ENCODE measurements around the gene ZFP36L1. TPM values are rescaled to one million over a fixed set of nuclear protein-coding genes. Genes with fewer than 3 reads are reported as not detected.

The ZFP36L1 gene
- total RNA-seq, 2 donors from 2014 or later, result 99.4 to 99.6 TPM

DNA sequence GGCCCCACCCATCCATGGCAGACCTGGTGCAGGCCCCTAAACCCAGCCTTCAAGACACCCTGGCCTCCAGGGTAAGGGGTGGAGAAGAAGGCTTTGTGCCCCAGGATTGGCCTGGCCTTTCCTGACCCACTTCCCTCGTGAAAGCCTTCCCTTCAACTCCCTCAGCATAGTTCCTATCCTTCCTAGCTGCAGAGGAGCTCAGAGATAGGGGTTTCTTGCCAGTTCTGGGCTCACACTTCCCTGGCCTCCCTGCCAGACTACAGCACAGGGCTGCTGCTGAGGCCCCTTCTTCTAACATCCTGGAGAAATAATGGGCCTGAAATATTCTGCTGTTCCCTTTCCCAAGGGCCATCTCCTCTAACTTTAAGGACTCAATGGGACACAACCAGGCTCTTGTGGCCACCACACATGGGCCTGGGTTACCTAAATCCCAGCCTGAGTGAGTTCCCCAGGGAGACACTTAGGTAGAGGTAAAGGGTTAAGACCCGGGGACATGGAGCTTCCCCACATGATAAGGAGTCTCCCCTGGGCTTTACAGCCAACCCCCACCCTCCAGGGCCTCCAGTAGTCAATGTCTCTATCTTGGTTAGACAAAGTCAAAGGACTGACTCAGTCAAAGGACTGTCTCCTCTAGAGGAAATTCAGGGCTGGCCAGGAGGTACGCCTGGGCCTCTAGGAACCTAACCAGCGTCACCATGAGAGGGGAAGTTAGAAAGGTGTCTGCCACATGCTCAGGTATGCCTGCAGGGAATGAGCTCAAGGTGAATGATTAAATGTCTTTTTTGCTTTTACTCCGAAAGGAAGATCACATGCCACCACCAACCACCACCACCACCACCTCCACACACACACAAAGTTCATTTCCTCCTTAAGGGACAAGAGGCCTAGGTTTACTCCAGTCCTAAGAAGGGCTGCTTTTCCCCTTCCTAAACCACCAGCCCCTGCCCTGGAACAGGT, 7.1 kb downstream of the ZFP36L1 start:
- Histone ChIP-seq H3K4me1 (ENCODE audit: control insufficient read depth, insufficient read depth, low read length) (peaks cover 14% of the 10 kb centered on the region), H3K4me3 (ENCODE audit: low read length) (no peak overlapping the region), H3K9me3 (ENCODE audit: control insufficient read depth, low read length) (no peaks in the 10 kb centered on the region), H3K27ac (ENCODE audit: low read depth, low read length) (no peak overlapping the region), H3K27me3 (ENCODE audit: control insufficient read depth, insufficient read depth, low read length, poor library complexity, severe bottlenecking) (no peaks in the 10 kb centered on the region), H3K36me3 (ENCODE audit: control insufficient read depth, insufficient read depth, low read length) (peaks cover 33% of the 10 kb centered on the region), H3K9ac (ENCODE audit: extremely low read depth, low read length, poor library complexity, severe bottlenecking) (no peak overlapping the region)
- Mint-ChIP-seq H3K36me3 (ENCODE audit: low read depth) (peaks cover 36% of the 10 kb centered on the region), H3K9me3 (no peaks in the 10 kb centered on the region), H3K4me1 (peaks cover 47% of the 10 kb centered on the region), H3K4me3 (no peak overlapping the region), H3K27me3 (ENCODE audit: insufficient read depth) (no peaks in the 10 kb centered on the region), H3K27ac (peak overlapping the region; percentile 63)
- peak; percentile 53 for DNase-seq
- TF ChIP-seq, protein P1, sequence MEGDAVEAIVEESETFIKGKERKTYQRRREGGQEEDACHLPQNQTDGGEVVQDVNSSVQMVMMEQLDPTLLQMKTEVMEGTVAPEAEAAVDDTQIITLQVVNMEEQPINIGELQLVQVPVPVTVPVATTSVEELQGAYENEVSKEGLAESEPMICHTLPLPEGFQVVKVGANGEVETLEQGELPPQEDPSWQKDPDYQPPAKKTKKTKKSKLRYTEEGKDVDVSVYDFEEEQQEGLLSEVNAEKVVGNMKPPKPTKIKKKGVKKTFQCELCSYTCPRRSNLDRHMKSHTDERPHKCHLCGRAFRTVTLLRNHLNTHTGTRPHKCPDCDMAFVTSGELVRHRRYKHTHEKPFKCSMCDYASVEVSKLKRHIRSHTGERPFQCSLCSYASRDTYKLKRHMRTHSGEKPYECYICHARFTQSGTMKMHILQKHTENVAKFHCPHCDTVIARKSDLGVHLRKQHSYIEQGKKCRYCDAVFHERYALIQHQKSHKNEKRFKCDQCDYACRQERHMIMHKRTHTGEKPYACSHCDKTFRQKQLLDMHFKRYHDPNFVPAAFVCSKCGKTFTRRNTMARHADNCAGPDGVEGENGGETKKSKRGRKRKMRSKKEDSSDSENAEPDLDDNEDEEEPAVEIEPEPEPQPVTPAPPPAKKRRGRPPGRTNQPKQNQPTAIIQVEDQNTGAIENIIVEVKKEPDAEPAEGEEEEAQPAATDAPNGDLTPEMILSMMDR (conservative IDR thresholded peaks at IDR 0.05), result no peak
- 85 to 96% methylated on average over 4 to 5 of the region's 5 CpGs for WGBS, 2 experiments (ENCODE audit: insufficient coverage in 1 of 2, insufficient read length in 1 of 2)

DNA sequence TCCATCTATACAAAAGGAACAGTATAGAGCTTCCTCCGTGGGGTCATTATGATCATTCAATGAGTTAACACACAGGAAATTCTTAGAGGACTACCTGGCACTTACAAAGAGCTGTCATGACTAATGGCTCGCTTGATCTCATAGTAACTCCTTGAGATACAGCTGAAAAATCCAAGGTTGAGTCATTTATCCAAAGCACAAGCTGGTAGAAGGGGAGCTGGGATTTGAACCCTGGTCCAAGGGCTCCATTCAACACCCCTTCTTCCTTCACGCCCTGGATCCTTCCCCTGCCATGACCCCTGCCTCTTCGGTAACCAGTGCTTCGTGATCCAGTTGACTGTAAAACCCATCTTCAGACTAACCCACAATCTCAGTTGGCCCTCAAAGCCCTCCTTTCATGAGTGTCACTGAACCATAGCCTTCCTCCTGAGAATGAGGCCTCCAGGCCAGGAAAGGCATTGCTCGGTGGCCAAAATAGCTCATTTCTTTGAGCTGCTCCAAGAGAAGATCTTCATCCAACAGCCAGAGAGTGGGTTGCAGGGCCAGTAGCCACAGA, 7.8 kb downstream of the ZFP36L1 start:
- Mint-ChIP-seq H3K4me3 (no peak overlapping the region), H3K36me3 (ENCODE audit: low read depth) (peaks cover 29% of the 10 kb centered on the region), H3K4me1 (peaks cover 47% of the 10 kb centered on the region), H3K27me3 (ENCODE audit: insufficient read depth) (no peaks in the 10 kb centered on the region), H3K9me3 (no peaks in the 10 kb centered on the region), H3K27ac (no peak overlapping the region)
- Histone ChIP-seq H3K27me3 (ENCODE audit: control insufficient read depth, insufficient read depth, low read length, poor library complexity, severe bottlenecking) (no peaks in the 10 kb centered on the region), H3K4me3 (ENCODE audit: low read length) (no peak overlapping the region), H3K4me1 (ENCODE audit: control insufficient read depth, insufficient read depth, low read length) (peaks cover 21% of the 10 kb centered on the region), H3K9me3 (ENCODE audit: control insufficient read depth, low read length) (no peaks in the 10 kb centered on the region), H3K27ac (ENCODE audit: low read depth, low read length) (no peak overlapping the region), H3K36me3 (ENCODE audit: control insufficient read depth, insufficient read depth, low read length) (peaks cover 29% of the 10 kb centered on the region), H3K9ac (ENCODE audit: extremely low read depth, low read length, poor library complexity, severe bottlenecking) (no peak overlapping the region)
- TF ChIP-seq, protein P1 (conservative IDR thresholded peaks at IDR 0.05), result no peak
- no peak for DNase-seq
- 95 to 100% methylated on average over 3 to 6 of the region's 6 CpGs for WGBS, 2 experiments (ENCODE audit: insufficient coverage in 1 of 2, insufficient read length in 1 of 2)

DNA sequence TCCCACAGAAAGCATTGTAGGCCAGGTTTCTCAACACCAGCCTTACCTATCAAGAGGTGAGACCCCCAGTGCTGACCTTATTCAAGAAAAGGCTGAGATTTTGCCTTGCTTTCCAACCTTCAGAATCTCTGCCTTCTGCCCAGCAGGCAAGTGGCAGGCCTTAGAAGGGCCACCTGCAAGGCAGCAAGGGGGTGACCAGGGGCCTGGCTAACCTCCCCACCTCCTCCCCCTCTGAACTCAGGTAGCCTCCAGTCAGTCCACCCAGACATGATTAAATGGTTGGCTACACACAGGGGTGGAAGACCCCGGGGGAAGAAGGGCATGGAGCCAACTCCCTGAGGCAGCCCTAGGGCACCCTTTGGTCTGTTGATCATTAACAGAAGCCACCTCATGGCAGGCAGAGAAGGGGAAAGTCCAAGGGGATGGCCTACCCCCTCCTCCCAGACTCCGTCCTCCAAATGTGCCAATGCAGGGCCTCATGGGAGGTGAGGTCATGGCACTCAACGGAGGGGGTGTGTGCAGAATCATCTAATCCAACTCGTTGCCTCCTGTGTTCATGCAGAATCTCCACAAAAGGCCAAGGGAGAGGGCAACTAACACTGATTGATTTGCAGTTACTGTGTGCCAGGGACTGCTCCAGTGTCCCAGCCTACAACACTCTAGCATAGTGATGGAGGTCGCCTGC, 8.5 kb downstream of the ZFP36L1 start:
- H3K36me3 Mint-ChIP-seq (ENCODE audit: low read depth), result peaks cover 23% of the 10 kb centered on the region
- H3K4me3 Mint-ChIP-seq, result no peak overlapping the region
- Histone ChIP-seq H3K9me3 (ENCODE audit: control insufficient read depth, low read length) (no peaks in the 10 kb centered on the region), H3K27ac (ENCODE audit: low read depth, low read length) (no peak overlapping the region), H3K9ac (ENCODE audit: extremely low read depth, low read length, poor library complexity, severe bottlenecking) (no peak overlapping the region), H3K4me3 (ENCODE audit: low read length) (no peak overlapping the region), H3K4me1 (ENCODE audit: control insufficient read depth, insufficient read depth, low read length) (peaks cover 25% of the 10 kb centered on the region), H3K36me3 (ENCODE audit: control insufficient read depth, insufficient read depth, low read length) (peaks cover 22% of the 10 kb centered on the region), H3K27me3 (ENCODE audit: control insufficient read depth, insufficient read depth, low read length, poor library complexity, severe bottlenecking) (no peaks in the 10 kb centered on the region)
- H3K4me1 Mint-ChIP-seq, result peaks cover 50% of the 10 kb centered on the region
- no peaks in the 10 kb centered on the region for H3K27me3 Mint-ChIP-seq (ENCODE audit: insufficient read depth)
- TF ChIP-seq, protein P1 (conservative IDR thresholded peaks at IDR 0.05), result no peak
- 77 to 92% methylated on average over 3 to 5 of the region's 5 CpGs for WGBS, 2 experiments (ENCODE audit: insufficient coverage in 1 of 2, insufficient read length in 1 of 2)
- DNase-seq, result peak; percentile 41
- no peak overlapping the region for H3K27ac Mint-ChIP-seq
- no peaks in the 10 kb centered on the region for H3K9me3 Mint-ChIP-seq
